ENCODE results near the gene UNKL.

DNA sequence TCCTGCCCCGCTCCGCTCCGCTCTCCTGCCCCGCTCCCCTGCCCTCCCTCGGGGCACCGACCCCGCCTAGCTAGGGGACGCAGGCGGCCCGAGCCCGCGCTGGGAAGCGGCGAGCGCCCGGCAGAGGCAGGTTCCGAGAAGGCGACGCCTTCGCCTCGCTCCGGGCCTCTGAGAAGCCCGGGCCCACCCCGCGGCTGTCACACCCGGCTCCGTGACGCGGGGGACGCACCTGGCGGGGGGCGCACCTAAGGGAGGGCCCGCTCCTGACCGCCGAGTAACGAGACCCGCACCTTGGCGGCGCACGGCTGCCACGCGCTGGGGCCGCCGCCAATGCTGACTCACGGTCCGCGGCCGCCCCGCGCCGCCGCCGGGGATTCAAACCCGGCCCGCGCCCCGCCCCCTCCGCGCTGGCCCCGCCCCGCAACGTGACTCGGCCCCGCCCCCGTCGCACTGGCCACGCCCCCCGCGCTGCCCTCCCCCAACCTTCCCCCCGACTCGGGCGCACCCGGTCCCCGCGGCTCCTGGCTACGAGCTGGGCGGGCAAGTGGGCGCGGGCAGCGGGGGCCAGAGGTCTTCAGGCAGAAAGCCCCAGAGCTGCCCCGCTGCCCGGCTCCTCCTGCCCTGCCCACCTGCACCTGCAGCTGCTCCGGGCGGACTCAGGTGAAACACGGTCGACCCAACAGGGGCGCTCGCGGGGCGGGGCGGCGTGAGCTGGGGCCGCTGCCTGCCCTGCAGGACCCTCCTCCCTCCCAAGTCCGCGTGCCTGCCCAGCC is 35.0 kb downstream of the UNKL start:
- TF ChIP-seq ZNF48 (tag by site-specific recombination; IDR thresholded peaks at IDR 0.05) (no peak), ZNF600 (tag by site-specific recombination; IDR thresholded peaks at IDR 0.05) (peak; percentile 5; the same call in 1 of the 2 replicates), CTCF (tag by site-specific recombination; IDR thresholded peaks at IDR 0.05) (no peak; the same call in 1 of the 2 replicates), ZNF548 (tag by site-specific recombination; IDR thresholded peaks at IDR 0.05) (no peak)
